Vagina (tissue), 2 donors: Measurements from ENCODE around the gene NOL4L. TPM values are rescaled to one million over a fixed set of nuclear protein-coding genes. Genes with fewer than 3 reads are reported as not detected.

Experiments used
- DNase-seq, 2 donors: peaks; one replicate each; pipeline ENCODE4 v3.0.0-alpha.2; 2017; ENCODE audit errors: extremely low spot score in 2 of 2
- H3K27ac ChIP-seq: fragments of 200-600 bp; sonication (generic); one replicate; pipeline ENCODE4 v1.5.1; 2019
- H3K27me3 ChIP-seq: fragments of 200-600 bp; sonication (generic); one replicate; pipeline ENCODE4 v1.5.1; 2019
- H3K36me3 ChIP-seq, 2 donors: fragments of 200-600 bp; sonication (generic); one replicate each; pipeline ENCODE4 v1.5.1; 2017 to 2019
- H3K4me1 ChIP-seq: fragments of 200-600 bp; sonication (generic); one replicate; pipeline ENCODE4 v1.5.1; 2019
- H3K4me3 ChIP-seq, 2 donors: fragments of 200-600 bp; sonication (generic); 1 replicate in 1 of 2; 2 replicates in 1 of 2; pipeline ENCODE4 v1.5.1; 2016 to 2019
- H3K9me3 ChIP-seq: fragments of 200-600 bp; sonication (generic); one replicate; pipeline ENCODE4 v1.5.1; 2019
- POLR2A ChIP-seq, 2 donors: fragments of 450-650 bp; IDR thresholded peaks; one replicate each; pipeline ENCODE4 v1.6.1; 2017; ENCODE audit warnings: antibody characterized with exemption in 2 of 2, mild to moderate bottlenecking in 2 of 2, moderate library complexity in 2 of 2
- POLR2AphosphoS5 ChIP-seq, 2 donors: sonication (generic); formaldehyde crosslinking; IDR thresholded peaks; one replicate each; pipeline ENCODE4 v1.9.0; 2017; ENCODE audit warnings: antibody characterized with exemption in 2 of 2, mild to moderate bottlenecking in 2 of 2, low read depth in 1 of 2; ENCODE audit not compliant: insufficient read depth in 1 of 2
- intact Hi-C: fragments of 100-400 bp; cut with DNase I; formaldehyde crosslinking; loops from one replicate; pipeline ENCODE4 v1.15.1; 2023
- total RNA-seq: library from RNA; depleted of rRNA; stranded (reverse); fragments of >200 nt; gene quantifications from one replicate; pipeline ENCODE4 v1.2.3, GENCODE V29; 2016
- TF ChIP-seq, protein P1 (sequence below), 3 experiments: fragments of 450-650 bp in 2 of 3; fragments of 200-600 bp in 1 of 3; sonication (generic) in 1 of 3; IDR thresholded peaks; one replicate each; pipeline ENCODE4 v1.5.1; 2017 to 2019; ENCODE audit warnings: antibody characterized with exemption in 3 of 3, mild to moderate bottlenecking in 2 of 3, moderate library complexity in 2 of 3

Gene NOL4L
- total RNA-seq, 1 donor from 2014 or later = 17.9 TPM

DNA sequence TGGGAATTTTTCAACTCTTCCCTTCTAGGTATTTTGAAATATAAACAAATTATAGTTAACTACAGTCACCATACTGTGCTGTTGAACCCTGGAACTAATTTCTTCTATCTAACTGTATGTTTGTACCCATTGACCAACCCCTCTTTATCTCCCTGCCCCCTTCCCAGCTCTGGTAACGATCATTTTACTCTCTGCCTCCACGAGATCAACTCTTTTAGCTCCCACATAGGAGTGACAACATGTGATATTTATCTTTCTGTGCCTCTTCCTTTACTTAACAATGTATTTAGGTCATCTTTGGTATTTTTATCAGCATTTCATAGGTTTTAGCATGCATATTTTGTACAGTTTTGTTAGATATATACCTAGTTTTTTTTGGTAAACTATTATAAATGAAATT lies 181.1 kb downstream of the NOL4L start:
- no peaks in the 10 kb centered on the region for H3K9me3 ChIP-seq
- H3K4me3 ChIP-seq = no peak overlapping the region
- TF ChIP-seq POLR2A (IDR thresholded peaks at IDR 0.05) (no peak), POLR2AphosphoS5 (IDR thresholded peaks at IDR 0.05; ENCODE audit: insufficient read depth in 1 of 2, low read depth in 1 of 2) (no peak)
- TF ChIP-seq, protein P1, sequence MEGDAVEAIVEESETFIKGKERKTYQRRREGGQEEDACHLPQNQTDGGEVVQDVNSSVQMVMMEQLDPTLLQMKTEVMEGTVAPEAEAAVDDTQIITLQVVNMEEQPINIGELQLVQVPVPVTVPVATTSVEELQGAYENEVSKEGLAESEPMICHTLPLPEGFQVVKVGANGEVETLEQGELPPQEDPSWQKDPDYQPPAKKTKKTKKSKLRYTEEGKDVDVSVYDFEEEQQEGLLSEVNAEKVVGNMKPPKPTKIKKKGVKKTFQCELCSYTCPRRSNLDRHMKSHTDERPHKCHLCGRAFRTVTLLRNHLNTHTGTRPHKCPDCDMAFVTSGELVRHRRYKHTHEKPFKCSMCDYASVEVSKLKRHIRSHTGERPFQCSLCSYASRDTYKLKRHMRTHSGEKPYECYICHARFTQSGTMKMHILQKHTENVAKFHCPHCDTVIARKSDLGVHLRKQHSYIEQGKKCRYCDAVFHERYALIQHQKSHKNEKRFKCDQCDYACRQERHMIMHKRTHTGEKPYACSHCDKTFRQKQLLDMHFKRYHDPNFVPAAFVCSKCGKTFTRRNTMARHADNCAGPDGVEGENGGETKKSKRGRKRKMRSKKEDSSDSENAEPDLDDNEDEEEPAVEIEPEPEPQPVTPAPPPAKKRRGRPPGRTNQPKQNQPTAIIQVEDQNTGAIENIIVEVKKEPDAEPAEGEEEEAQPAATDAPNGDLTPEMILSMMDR (IDR thresholded peaks at IDR 0.05) = no peak
- no peak overlapping the region for H3K27ac ChIP-seq
- H3K36me3 ChIP-seq = no peaks in the 10 kb centered on the region
- H3K27me3 ChIP-seq = no peaks in the 10 kb centered on the region
- intact Hi-C loops = no loop called here
- no peak for DNase-seq
- peaks cover 11% of the 10 kb centered on the region for H3K4me1 ChIP-seq

DNA sequence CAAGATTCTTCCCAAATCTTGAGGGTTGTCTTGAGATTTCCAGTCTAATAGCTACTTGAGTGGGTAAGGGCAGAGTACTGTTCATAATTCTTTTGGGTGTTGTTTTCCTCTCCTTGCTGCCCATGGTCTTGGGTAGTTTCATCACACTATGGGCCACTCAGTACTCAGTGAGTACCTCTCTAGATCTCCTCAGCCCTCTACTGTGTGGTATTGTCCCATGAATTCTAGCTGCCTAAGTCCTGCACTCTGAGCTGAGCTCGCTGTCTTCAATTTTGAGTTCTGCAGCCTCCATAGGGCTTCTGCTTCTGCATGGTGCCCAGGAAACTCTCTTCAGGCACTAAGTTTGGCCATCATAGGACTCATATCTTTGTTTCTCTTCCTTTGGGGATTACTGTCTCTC lies 184.7 kb downstream of the NOL4L start:
- Histone ChIP-seq H3K27me3 (no peaks in the 10 kb centered on the region), H3K4me3 (no peak overlapping the region), H3K36me3 (no peaks in the 10 kb centered on the region), H3K4me1 (no peaks in the 10 kb centered on the region), H3K27ac (no peak overlapping the region), H3K9me3 (no peaks in the 10 kb centered on the region)
- intact Hi-C loops = no loop called here
- TF ChIP-seq, protein P1 (IDR thresholded peaks at IDR 0.05) = no peak
- no peak for TF ChIP-seq POLR2AphosphoS5 (IDR thresholded peaks at IDR 0.05; ENCODE audit: insufficient read depth in 1 of 2, low read depth in 1 of 2)
- no peak for TF ChIP-seq POLR2A (IDR thresholded peaks at IDR 0.05)
- DNase-seq = no peak

DNA sequence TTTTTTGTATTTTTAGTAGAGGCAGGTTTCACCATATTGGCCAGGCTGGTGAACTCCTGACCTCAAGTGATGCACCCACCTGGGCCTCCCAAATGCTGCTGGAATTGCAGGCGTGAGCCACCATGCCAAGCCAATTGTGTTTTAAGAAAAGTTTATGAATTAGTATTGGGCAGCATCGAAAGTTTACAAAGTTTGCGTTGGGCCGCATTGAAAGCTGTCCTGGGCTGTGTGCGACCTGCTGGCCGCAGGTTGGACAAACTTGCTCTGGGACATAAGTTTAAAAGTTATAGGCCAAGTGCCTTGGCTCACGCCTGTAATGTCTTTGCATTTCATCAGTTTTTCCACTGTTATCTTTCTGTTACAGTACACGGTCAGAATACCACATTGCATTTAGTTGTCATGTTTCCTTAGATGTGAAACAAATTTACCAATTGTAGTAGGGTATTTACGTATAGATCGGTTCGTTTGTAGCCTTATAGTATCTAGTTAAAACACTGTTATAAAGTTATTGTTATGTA lies 187.5 kb downstream of the NOL4L start:
- intact Hi-C loops = no loop called here
- Histone ChIP-seq H3K4me1 (no peaks in the 10 kb centered on the region), H3K4me3 (no peak overlapping the region), H3K36me3 (peaks cover 0 to 6% of the 10 kb centered on the region in 2 donors), H3K27ac (no peak overlapping the region), H3K9me3 (no peaks in the 10 kb centered on the region), H3K27me3 (no peaks in the 10 kb centered on the region)
- no peak for DNase-seq
- TF ChIP-seq POLR2AphosphoS5 (IDR thresholded peaks at IDR 0.05; ENCODE audit: insufficient read depth in 1 of 2, low read depth in 1 of 2) = no peak
- TF ChIP-seq POLR2A (IDR thresholded peaks at IDR 0.05) = no peak

DNA sequence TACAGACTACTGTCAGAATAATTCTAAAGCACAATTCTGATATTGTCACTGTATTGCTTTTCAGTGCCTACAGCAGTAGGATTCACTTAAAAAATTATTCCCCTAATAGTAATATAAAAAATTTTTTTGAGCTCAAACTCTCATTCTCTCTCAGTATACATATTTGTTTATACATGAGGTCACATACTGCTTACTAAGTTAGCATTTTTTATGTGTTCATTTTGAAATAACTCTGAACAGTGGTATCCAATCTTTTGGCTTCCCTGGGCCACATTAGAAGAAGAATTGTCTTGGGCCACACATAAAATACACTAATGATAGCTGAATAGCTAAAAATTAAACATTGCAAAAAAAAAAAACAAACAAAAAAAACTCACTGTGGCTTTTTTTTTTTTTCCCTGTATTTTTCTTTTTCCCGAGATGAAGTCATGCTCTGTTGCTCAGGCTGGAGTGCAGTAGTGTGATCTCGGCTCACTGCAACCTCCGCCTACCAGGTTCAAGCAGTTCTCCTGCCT lies 188.4 kb downstream of the NOL4L start:
- Histone ChIP-seq H3K36me3 (peaks cover 0 to 6% of the 10 kb centered on the region in 2 donors), H3K4me3 (no peak overlapping the region), H3K9me3 (no peaks in the 10 kb centered on the region), H3K4me1 (no peaks in the 10 kb centered on the region), H3K27ac (no peak overlapping the region), H3K27me3 (no peaks in the 10 kb centered on the region)
- intact Hi-C loops = no loop called here
- TF ChIP-seq, protein P1 (IDR thresholded peaks at IDR 0.05) = no peak
- no peak for TF ChIP-seq POLR2A (IDR thresholded peaks at IDR 0.05)
- no peak for TF ChIP-seq POLR2AphosphoS5 (IDR thresholded peaks at IDR 0.05; ENCODE audit: insufficient read depth in 1 of 2, low read depth in 1 of 2)
- DNase-seq = no peak

DNA sequence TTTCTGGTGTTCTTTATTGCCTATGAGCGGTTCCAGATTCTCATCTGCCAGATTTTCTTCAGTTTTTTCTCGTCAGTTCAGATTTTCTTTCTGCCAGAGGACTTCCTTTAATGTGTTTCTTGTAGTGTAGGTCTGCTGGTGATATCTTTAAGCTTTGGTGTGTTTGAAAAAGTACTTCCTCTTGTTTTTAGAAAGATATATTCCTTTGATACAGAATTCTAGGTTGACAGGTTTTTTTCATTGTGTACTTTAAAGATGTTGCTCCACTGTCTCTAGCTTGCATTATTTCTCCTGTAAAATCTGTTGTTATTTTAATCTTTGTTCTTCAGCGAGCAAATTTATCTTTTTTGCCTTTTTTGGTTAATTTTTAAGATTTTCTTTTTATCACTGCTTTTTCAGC lies 190.1 kb downstream of the NOL4L start:
- Histone ChIP-seq H3K27ac (no peak overlapping the region), H3K4me1 (no peaks in the 10 kb centered on the region), H3K27me3 (no peaks in the 10 kb centered on the region), H3K36me3 (peaks cover 0 to 6% of the 10 kb centered on the region in 2 donors), H3K4me3 (no peak overlapping the region), H3K9me3 (no peaks in the 10 kb centered on the region)
- no peak for DNase-seq
- intact Hi-C loops = no loop called here
- TF ChIP-seq POLR2A (IDR thresholded peaks at IDR 0.05) (no peak), POLR2AphosphoS5 (IDR thresholded peaks at IDR 0.05; ENCODE audit: insufficient read depth in 1 of 2, low read depth in 1 of 2) (no peak)
- TF ChIP-seq, protein P1 (IDR thresholded peaks at IDR 0.05) = no peak

Other genes with a start within 250 kb of the NOL4L start
- gene ASXL1, start 227.0 kb downstream of the NOL4L start, total RNA-seq = 97.5 TPM
- not detected for gene C20orf203, start 88.6 kb upstream of the NOL4L start, total RNA-seq
- gene COMMD7, start 158.1 kb upstream of the NOL4L start, total RNA-seq = 28.7 TPM
- 1.2 TPM for gene DNMT3B, start 177.1 kb upstream of the NOL4L start, total RNA-seq
- gene MAPRE1, start 234.6 kb upstream of the NOL4L start, total RNA-seq = 57.9 TPM